Measurements from ENCODE around the gene SORCS2.

The SORCS2 gene

DNA sequence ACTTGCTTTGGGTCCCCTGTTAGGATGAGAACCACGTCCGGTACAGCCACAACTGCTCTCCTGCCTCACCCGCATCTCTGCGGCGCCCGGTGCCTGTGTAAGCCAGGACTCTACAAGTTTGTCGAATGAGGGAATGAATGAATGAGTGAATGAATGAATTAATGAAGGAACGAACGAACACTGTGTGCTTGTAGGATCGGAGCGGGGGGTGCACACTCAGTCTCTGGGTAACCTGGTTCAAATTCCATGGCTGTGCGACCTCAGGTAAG, 443.8 kb downstream of the SORCS2 start:
- Histone ChIP-seq H4K12ac (ENCODE audit: low read depth, low read length) (no peak overlapping the region), H3K18ac (ENCODE audit: low read length) (no peak overlapping the region), H4K8ac (ENCODE audit: low read depth, low read length) (no peak overlapping the region), H2BK5ac (ENCODE audit: low read depth, low read length, poor library complexity) (no peak overlapping the region), H3K27me3 (ENCODE audit: insufficient read depth, low read length) (no peaks in the 10 kb centered on the region), H2AFZ (ENCODE audit: insufficient read depth, low read length, poor library complexity) (no peak overlapping the region), H2AK5ac (ENCODE audit: low read length) (no peak overlapping the region), H3K23ac (ENCODE audit: low read length) (no peak overlapping the region), H3K79me1 (ENCODE audit: low read length) (no peaks in the 10 kb centered on the region), H3K9me3 (ENCODE audit: insufficient read depth, low read depth, low read length) (peaks cover 11% of the 10 kb centered on the region), H3K36me3 (ENCODE audit: control insufficient read depth in 1 of 2, insufficient read depth in 2 of 2, low read length in 2 of 2) (no peaks in the 10 kb centered on the region), H4K91ac (ENCODE audit: low read depth, low read length) (no peak overlapping the region), H2BK120ac (ENCODE audit: insufficient read depth, low read length, poor library complexity) (no peak overlapping the region), H3K9ac (ENCODE audit: low read length) (no peak overlapping the region), H3K14ac (ENCODE audit: low read length) (no peak overlapping the region), H3K4me1 (ENCODE audit: control insufficient read depth in 1 of 2, insufficient read depth in 2 of 2, low read length in 2 of 2) (no peaks in the 10 kb centered on the region), H3K4me3 (ENCODE audit: low read depth, low read length) (no peak overlapping the region), H3K79me2 (ENCODE audit: control insufficient read depth, insufficient read depth, low read length, poor library complexity) (no peaks in the 10 kb centered on the region), H3K4me2 (ENCODE audit: low read length) (no peak overlapping the region), H2BK12ac (ENCODE audit: low read length) (no peak overlapping the region), H3K27ac (ENCODE audit: low read depth, low read length) (no peak overlapping the region), H3K4ac (ENCODE audit: low read depth, low read length) (no peak overlapping the region)
- no CpG with 5 or more reads among the region's 12 CpGs for WGBS (ENCODE audit: extremely low coverage, insufficient coverage, insufficient read length)
- DNase-seq = no peak

DNA sequence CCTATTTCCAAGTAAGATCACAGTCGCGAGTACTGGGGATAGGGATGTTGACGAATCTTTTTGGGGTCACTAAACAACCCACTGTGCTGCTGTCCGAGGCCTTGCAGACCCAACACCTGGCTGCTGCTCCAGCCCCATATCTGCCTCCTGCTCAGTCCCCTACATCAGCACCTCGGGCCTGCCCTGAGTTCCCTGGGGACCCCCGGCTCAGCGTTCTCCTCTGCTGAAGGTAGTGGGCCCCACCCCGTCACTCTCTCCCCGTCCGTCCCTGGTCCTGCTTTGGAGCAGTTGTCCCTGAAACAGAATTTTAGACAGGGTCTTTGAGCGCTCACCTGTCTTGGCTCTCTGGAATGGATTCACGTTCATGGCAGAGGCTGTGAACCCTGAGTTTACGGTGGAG, 444.8 kb downstream of the SORCS2 start:
- Histone ChIP-seq H3K14ac (ENCODE audit: low read length) (no peak overlapping the region), H3K36me3 (ENCODE audit: control insufficient read depth in 1 of 2, insufficient read depth in 2 of 2, low read length in 2 of 2) (no peaks in the 10 kb centered on the region), H3K27ac (ENCODE audit: low read depth, low read length) (no peak overlapping the region), H3K4me3 (ENCODE audit: low read depth, low read length) (no peak overlapping the region), H4K12ac (ENCODE audit: low read depth, low read length) (no peak overlapping the region), H2AK5ac (ENCODE audit: low read length) (no peak overlapping the region), H2BK12ac (ENCODE audit: low read length) (no peak overlapping the region), H3K4me2 (ENCODE audit: low read length) (no peak overlapping the region), H3K79me2 (ENCODE audit: control insufficient read depth, insufficient read depth, low read length, poor library complexity) (no peaks in the 10 kb centered on the region), H3K4ac (ENCODE audit: low read depth, low read length) (no peak overlapping the region), H3K4me1 (ENCODE audit: control insufficient read depth in 1 of 2, insufficient read depth in 2 of 2, low read length in 2 of 2) (no peaks in the 10 kb centered on the region), H2AFZ (ENCODE audit: insufficient read depth, low read length, poor library complexity) (no peak overlapping the region), H4K91ac (ENCODE audit: low read depth, low read length) (no peak overlapping the region), H3K9me3 (ENCODE audit: insufficient read depth, low read depth, low read length) (peaks cover 11% of the 10 kb centered on the region), H3K79me1 (ENCODE audit: low read length) (no peaks in the 10 kb centered on the region), H3K18ac (ENCODE audit: low read length) (no peak overlapping the region), H2BK120ac (ENCODE audit: insufficient read depth, low read length, poor library complexity) (no peak overlapping the region), H4K8ac (ENCODE audit: low read depth, low read length) (no peak overlapping the region), H3K27me3 (ENCODE audit: insufficient read depth, low read length) (no peaks in the 10 kb centered on the region), H3K9ac (ENCODE audit: low read length) (no peak overlapping the region), H2BK5ac (ENCODE audit: low read depth, low read length, poor library complexity) (no peak overlapping the region), H3K23ac (ENCODE audit: low read length) (no peak overlapping the region)
- DNase-seq = no peak
- no CpG with 5 or more reads among the region's 13 CpGs for WGBS (ENCODE audit: extremely low coverage, insufficient coverage, insufficient read length)

DNA sequence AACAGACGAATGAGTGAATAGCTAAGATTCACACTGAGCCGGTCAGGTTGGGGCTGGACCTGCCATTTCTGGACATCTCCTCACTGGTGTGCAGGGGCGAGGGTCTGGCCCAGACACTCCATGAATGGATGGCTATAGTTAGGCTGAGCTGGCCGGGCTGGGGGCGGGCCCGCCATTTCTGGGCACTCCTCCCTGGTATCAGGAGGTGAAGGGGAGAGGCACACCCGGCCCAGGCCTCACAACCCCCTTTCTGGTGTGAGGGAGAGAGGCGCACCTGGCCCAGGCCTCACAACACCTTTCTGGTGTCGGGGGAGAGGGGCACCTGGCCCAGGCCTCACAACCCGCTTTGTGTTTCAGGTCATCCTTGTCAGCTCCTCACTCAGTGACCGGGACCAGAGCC, 445.6 kb downstream of the SORCS2 start:
- no peak overlapping the region for H2BK5ac ChIP-seq (ENCODE audit: low read depth, low read length, poor library complexity)
- no peak overlapping the region for H3K14ac ChIP-seq (ENCODE audit: low read length)
- no peaks in the 10 kb centered on the region for H3K79me2 ChIP-seq (ENCODE audit: control insufficient read depth, insufficient read depth, low read length, poor library complexity)
- H4K8ac ChIP-seq (ENCODE audit: low read depth, low read length) = no peak overlapping the region
- H3K27me3 ChIP-seq (ENCODE audit: insufficient read depth, low read length) = no peaks in the 10 kb centered on the region
- no peak overlapping the region for H3K23ac ChIP-seq (ENCODE audit: low read length)
- H4K91ac ChIP-seq (ENCODE audit: low read depth, low read length) = no peak overlapping the region
- H3K4me1 ChIP-seq (ENCODE audit: control insufficient read depth in 1 of 2, insufficient read depth in 2 of 2, low read length in 2 of 2) = no peaks in the 10 kb centered on the region
- no peak overlapping the region for H2BK12ac ChIP-seq (ENCODE audit: low read length)
- no peak overlapping the region for H2AFZ ChIP-seq (ENCODE audit: insufficient read depth, low read length, poor library complexity)
- H3K9ac ChIP-seq (ENCODE audit: low read length) = no peak overlapping the region
- no peak overlapping the region for H2BK120ac ChIP-seq (ENCODE audit: insufficient read depth, low read length, poor library complexity)
- DNase-seq = no peak
- no peak overlapping the region for H2AK5ac ChIP-seq (ENCODE audit: low read length)
- WGBS (ENCODE audit: extremely low coverage, insufficient coverage, insufficient read length) = no CpG with 5 or more reads among the region's 11 CpGs
- peaks cover 11% of the 10 kb centered on the region for H3K9me3 ChIP-seq (ENCODE audit: insufficient read depth, low read depth, low read length)
- no peak overlapping the region for H3K27ac ChIP-seq (ENCODE audit: low read depth, low read length)
- H3K79me1 ChIP-seq (ENCODE audit: low read length) = no peaks in the 10 kb centered on the region
- H4K12ac ChIP-seq (ENCODE audit: low read depth, low read length) = no peak overlapping the region
- no peak overlapping the region for H3K4me2 ChIP-seq (ENCODE audit: low read length)
- H3K4ac ChIP-seq (ENCODE audit: low read depth, low read length) = no peak overlapping the region
- H3K36me3 ChIP-seq (ENCODE audit: control insufficient read depth in 1 of 2, insufficient read depth in 2 of 2, low read length in 2 of 2) = no peaks in the 10 kb centered on the region
- H3K18ac ChIP-seq (ENCODE audit: low read length) = no peak overlapping the region
- no peak overlapping the region for H3K4me3 ChIP-seq (ENCODE audit: low read depth, low read length)

- H2BK120ac ChIP-seq (ENCODE audit: insufficient read depth, low read length, poor library complexity) = no peak overlapping the region
- no peak overlapping the region for H2AK5ac ChIP-seq (ENCODE audit: low read length)
- no peak overlapping the region for H3K4ac ChIP-seq (ENCODE audit: low read depth, low read length)
- H3K27ac ChIP-seq (ENCODE audit: low read depth, low read length) = no peak overlapping the region
- H2BK5ac ChIP-seq (ENCODE audit: low read depth, low read length, poor library complexity) = no peak overlapping the region
- no peak overlapping the region for H4K91ac ChIP-seq (ENCODE audit: low read depth, low read length)
- H3K9ac ChIP-seq (ENCODE audit: low read length) = no peak overlapping the region
- peaks cover 11% of the 10 kb centered on the region for H3K9me3 ChIP-seq (ENCODE audit: insufficient read depth, low read depth, low read length)
- H3K4me3 ChIP-seq (ENCODE audit: low read depth, low read length) = no peak overlapping the region
- no peak overlapping the region for H4K12ac ChIP-seq (ENCODE audit: low read depth, low read length)
- no peak overlapping the region for H3K23ac ChIP-seq (ENCODE audit: low read length)
- H4K8ac ChIP-seq (ENCODE audit: low read depth, low read length) = no peak overlapping the region
- no peak overlapping the region for H2BK12ac ChIP-seq (ENCODE audit: low read length)
- no peaks in the 10 kb centered on the region for H3K27me3 ChIP-seq (ENCODE audit: insufficient read depth, low read length)
- H3K4me1 ChIP-seq (ENCODE audit: control insufficient read depth in 1 of 2, insufficient read depth in 2 of 2, low read length in 2 of 2) = no peaks in the 10 kb centered on the region
- DNase-seq = no peak
- H3K79me1 ChIP-seq (ENCODE audit: low read length) = no peaks in the 10 kb centered on the region
- no peak overlapping the region for H3K14ac ChIP-seq (ENCODE audit: low read length)
- H3K4me2 ChIP-seq (ENCODE audit: low read length) = no peak overlapping the region
- H3K79me2 ChIP-seq (ENCODE audit: control insufficient read depth, insufficient read depth, low read length, poor library complexity) = no peaks in the 10 kb centered on the region
- H3K36me3 ChIP-seq (ENCODE audit: control insufficient read depth in 1 of 2, insufficient read depth in 2 of 2, low read length in 2 of 2) = no peaks in the 10 kb centered on the region
- WGBS (ENCODE audit: extremely low coverage, insufficient coverage, insufficient read length) = no CpG with 5 or more reads among the region's 12 CpGs
- no peak overlapping the region for H2AFZ ChIP-seq (ENCODE audit: insufficient read depth, low read length, poor library complexity)
- no peak overlapping the region for H3K18ac ChIP-seq (ENCODE audit: low read length)
These were observed 446.2 kb downstream of the SORCS2 start for GRCh38 chr4:7638489-7638888.

Data from trophoblast cell (in vitro differentiated cells and primary cell).